Panc1 (cell line): ENCODE data around the gene NTRK1.

Source experiments
- CTCF ChIP-seq: fragments of 450-650 bp; IDR thresholded peaks from 2 replicates; pipeline ENCODE4 v1.5.1; 2017; ENCODE audit warnings: mild to moderate bottlenecking
- POLR2AphosphoS5 ChIP-seq: IDR thresholded peaks from 2 replicates; pipeline ENCODE4 v1.6.1; 2012; ENCODE audit warnings: mild to moderate bottlenecking, low read depth, low read length, moderate library complexity
- REST ChIP-seq, 2 experiments: IDR thresholded peaks; 2 replicates each; pipeline ENCODE4 v1.6.1; 2011 to 2012; ENCODE audit warnings: low read depth in 2 of 2, control low read depth in 1 of 2, low read length in 1 of 2, mild to moderate bottlenecking in 1 of 2, moderate library complexity in 1 of 2; ENCODE audit not compliant: insufficient read depth in 1 of 2

- no peak for TF ChIP-seq CTCF
- TF ChIP-seq REST (IDR thresholded peaks at IDR 0.05; ENCODE audit: insufficient read depth in 1 of 2, low read depth in 2 of 2, low read length in 1 of 2) = no peak
- no peak for TF ChIP-seq POLR2AphosphoS5
These were observed 53.2 kb downstream of the NTRK1 start for GRCh38 chr1:156913809-156914387.
